T-helper 1 cell treated with Interleukin-12 subunit alpha and Interleukin-12 subunit beta and Interleukin-4 antibody, amounts not matched to agents 30 μg/mL and 1 μg/mL, for 36 hours (primary cell): Measurements from ENCODE around the gene HEATR1.

ENCODE experiments used
- H3K27ac Mint-ChIP-seq: one replicate; pipeline ENCODE4 v1.8.0; 2021; ENCODE audit warnings: mild to moderate bottlenecking, mixed read lengths
- H3K27me3 Mint-ChIP-seq: one replicate; pipeline ENCODE4 v1.8.0; 2021; ENCODE audit warnings: low read depth, mixed read lengths
- H3K36me3 Mint-ChIP-seq: one replicate; pipeline ENCODE4 v1.8.0; 2021; ENCODE audit warnings: low read depth, mixed read lengths
- H3K4me1 Mint-ChIP-seq: one replicate; pipeline ENCODE4 v1.8.0; 2021; ENCODE audit warnings: low read depth, mixed read lengths
- H3K4me3 Mint-ChIP-seq: one replicate; pipeline ENCODE4 v1.8.0; 2021; ENCODE audit warnings: mild to moderate bottlenecking, moderate library complexity, mixed read lengths
- H3K9me3 Mint-ChIP-seq: one replicate; pipeline ENCODE4 v1.8.0; 2021; ENCODE audit warnings: mixed read lengths

Gene HEATR1

GRCh38 chr1:236603991-236604904, at the start of gene HEATR1:
Gene HEATR1, minus strand, starts transcription at chr1:236604516. Its CDS starts 421 bp downstream, at chr1:236604095.
- Mint-ChIP-seq H3K27me3 (peaks cover 14% of the 10 kb centered on the region), H3K4me3 (peak within 1 kb of the TSS; percentile 96), H3K9me3 (no peaks in the 10 kb centered on the region), H3K36me3 (peaks cover 1% of the 10 kb centered on the region), H3K4me1 (peaks cover 17% of the 10 kb centered on the region), H3K27ac (peak within 1 kb of the TSS; percentile 95)

- no peaks in the 10 kb centered on the region for H3K4me1 Mint-ChIP-seq
- peaks cover 4% of the 10 kb centered on the region for H3K27me3 Mint-ChIP-seq
- H3K27ac Mint-ChIP-seq = no peak overlapping the region
- no peaks in the 10 kb centered on the region for H3K9me3 Mint-ChIP-seq
- H3K36me3 Mint-ChIP-seq = no peaks in the 10 kb centered on the region
- H3K4me3 Mint-ChIP-seq = no peak overlapping the region
These were observed 40.8 kb upstream of the HEATR1 start for GRCh38 chr1:236645016-236645680.

GRCh38 chr1:236642763-236643162, 38.4 kb upstream of the HEATR1 start:
- Mint-ChIP-seq H3K27me3 (no peaks in the 10 kb centered on the region), H3K27ac (no peak overlapping the region), H3K36me3 (no peaks in the 10 kb centered on the region), H3K9me3 (no peaks in the 10 kb centered on the region), H3K4me3 (no peak overlapping the region), H3K4me1 (no peaks in the 10 kb centered on the region)

- Mint-ChIP-seq H3K36me3 (no peaks in the 10 kb centered on the region), H3K27ac (no peak overlapping the region), H3K4me3 (no peak overlapping the region), H3K27me3 (no peaks in the 10 kb centered on the region), H3K9me3 (no peaks in the 10 kb centered on the region), H3K4me1 (no peaks in the 10 kb centered on the region)
These were observed 35.4 kb upstream of the HEATR1 start for GRCh38 chr1:236639686-236640085.

GRCh38 chr1:236638945-236639344, 34.6 kb upstream of the HEATR1 start:
- no peaks in the 10 kb centered on the region for H3K27me3 Mint-ChIP-seq
- no peaks in the 10 kb centered on the region for H3K4me1 Mint-ChIP-seq
- no peak overlapping the region for H3K27ac Mint-ChIP-seq
- H3K36me3 Mint-ChIP-seq = no peaks in the 10 kb centered on the region
- H3K4me3 Mint-ChIP-seq = no peak overlapping the region
- H3K9me3 Mint-ChIP-seq = no peaks in the 10 kb centered on the region

- Mint-ChIP-seq H3K27me3 (no peaks in the 10 kb centered on the region), H3K36me3 (no peaks in the 10 kb centered on the region), H3K9me3 (no peaks in the 10 kb centered on the region), H3K4me1 (no peaks in the 10 kb centered on the region), H3K4me3 (no peak overlapping the region), H3K27ac (no peak overlapping the region)
These were observed 31.7 kb upstream of the HEATR1 start for GRCh38 chr1:236636017-236636416.

GRCh38 chr1:236627727-236628408, 23.6 kb upstream of the HEATR1 start:
- Mint-ChIP-seq H3K4me1 (no peaks in the 10 kb centered on the region), H3K36me3 (no peaks in the 10 kb centered on the region), H3K27ac (no peak overlapping the region), H3K9me3 (peaks cover under 1% of the 10 kb centered on the region), H3K27me3 (peaks cover 15% of the 10 kb centered on the region), H3K4me3 (no peak overlapping the region)

- H3K4me1 Mint-ChIP-seq = no peaks in the 10 kb centered on the region
- H3K36me3 Mint-ChIP-seq = no peaks in the 10 kb centered on the region
- H3K9me3 Mint-ChIP-seq = peaks cover 8% of the 10 kb centered on the region
- no peak overlapping the region for H3K27ac Mint-ChIP-seq
- no peak overlapping the region for H3K4me3 Mint-ChIP-seq
- H3K27me3 Mint-ChIP-seq = peaks cover 32% of the 10 kb centered on the region
These were observed 19.3 kb upstream of the HEATR1 start for GRCh38 chr1:236623371-236624166.

GRCh38 chr1:236622407-236622806, 18.1 kb upstream of the HEATR1 start:
- no peak overlapping the region for H3K4me3 Mint-ChIP-seq
- no peak overlapping the region for H3K27ac Mint-ChIP-seq
- no peaks in the 10 kb centered on the region for H3K4me1 Mint-ChIP-seq
- peaks cover 30% of the 10 kb centered on the region for H3K27me3 Mint-ChIP-seq
- H3K36me3 Mint-ChIP-seq = no peaks in the 10 kb centered on the region
- peaks cover 8% of the 10 kb centered on the region for H3K9me3 Mint-ChIP-seq

GRCh38 chr1:236619398-236619797, 15.1 kb upstream of the HEATR1 start:
- no peaks in the 10 kb centered on the region for H3K4me1 Mint-ChIP-seq
- no peak overlapping the region for H3K4me3 Mint-ChIP-seq
- H3K27ac Mint-ChIP-seq = no peak overlapping the region
- H3K9me3 Mint-ChIP-seq = peaks cover 8% of the 10 kb centered on the region
- peaks cover 38% of the 10 kb centered on the region for H3K27me3 Mint-ChIP-seq
- no peaks in the 10 kb centered on the region for H3K36me3 Mint-ChIP-seq

GRCh38 chr1:236618507-236618906, 14.2 kb upstream of the HEATR1 start:
- H3K4me1 Mint-ChIP-seq = no peaks in the 10 kb centered on the region
- no peak overlapping the region for H3K4me3 Mint-ChIP-seq
- H3K27ac Mint-ChIP-seq = no peak overlapping the region
- peaks cover 8% of the 10 kb centered on the region for H3K9me3 Mint-ChIP-seq
- H3K36me3 Mint-ChIP-seq = no peaks in the 10 kb centered on the region
- H3K27me3 Mint-ChIP-seq = peaks cover 38% of the 10 kb centered on the region

- peaks cover 54% of the 10 kb centered on the region for H3K27me3 Mint-ChIP-seq
- no peak overlapping the region for H3K27ac Mint-ChIP-seq
- H3K36me3 Mint-ChIP-seq = no peaks in the 10 kb centered on the region
- no peaks in the 10 kb centered on the region for H3K4me1 Mint-ChIP-seq
- no peaks in the 10 kb centered on the region for H3K9me3 Mint-ChIP-seq
- H3K4me3 Mint-ChIP-seq = no peak overlapping the region
These were observed 11.3 kb upstream of the HEATR1 start for GRCh38 chr1:236615399-236616148.

- Mint-ChIP-seq H3K4me3 (no peak overlapping the region), H3K27me3 (peaks cover 64% of the 10 kb centered on the region), H3K4me1 (no peaks in the 10 kb centered on the region), H3K9me3 (no peaks in the 10 kb centered on the region), H3K36me3 (no peaks in the 10 kb centered on the region), H3K27ac (no peak overlapping the region)
These were observed 8.0 kb upstream of the HEATR1 start for GRCh38 chr1:236612349-236612748.
